IMR-90 (cell line): Measurements from ENCODE around the gene KCNJ1. TPM values are rescaled to one million over a fixed set of nuclear protein-coding genes. Genes with fewer than 3 reads are reported as not detected.

ENCODE experiments used
- ATAC-seq: fragments of 200-7000 bp; cut with Tn5 transposase; 2 replicates; pipeline ENCODE4 v1.9.1; 2020; ENCODE audit warnings: low read depth, mild to moderate bottlenecking, moderate library complexity
- BruUV-seq: library from RNA; stranded (reverse); fragments of 400-500 nt; replicated peaks from 2 replicates; lab custom pipeline; 2021; lab: Mats Ljungman, UMichigan
- CTCF ChIA-PET: fragments of 300-600 bp; formaldehyde crosslinking; extraction: SDS; loops from one replicate; lab custom pipeline; 2021; ENCODE audit warnings: antibody characterized with exemption; lab: Yijun Ruan, JAX
- POLR2A ChIA-PET: fragments of 300-600 bp; sonication (Branson Sonifier 250); formaldehyde crosslinking; loops from one replicate; lab custom pipeline; 2022; ENCODE audit warnings: antibody characterized with exemption; ENCODE audit not compliant: unreplicated experiment; lab: Charles Lee
- DNase-seq: peaks from one replicate; pipeline ENCODE4 v3.0.0; 2013
- H2AFZ ChIP-seq: replicated peaks from 2 replicates; pipeline ENCODE3; 2013; ENCODE audit warnings: low read length, mild to moderate bottlenecking; ENCODE audit not compliant: poor library complexity
- H2AK5ac ChIP-seq: 2 replicates; pipeline ENCODE4 v1.6.1; 2013; ENCODE audit warnings: low read depth, low read length, inconsistent platforms
- H2AK9ac ChIP-seq: replicated peaks from 2 replicates; pipeline ENCODE3; 2013; ENCODE audit warnings: mild to moderate bottlenecking, low read depth, low read length, moderate library complexity; ENCODE audit not compliant: poor library complexity
- H2BK120ac ChIP-seq: 2 replicates; pipeline ENCODE4 v1.6.1; 2013; ENCODE audit warnings: low read depth, low read length, inconsistent platforms
- H2BK15ac ChIP-seq: 3 replicates; pipeline ENCODE4 v1.6.1; 2013; ENCODE audit warnings: low read depth, low read length, inconsistent platforms
- H2BK20ac ChIP-seq: 2 replicates; pipeline ENCODE4 v1.6.1; 2013; ENCODE audit warnings: low read depth, mild to moderate bottlenecking, inconsistent platforms, low read length, moderate library complexity
- H2BK5ac ChIP-seq: 2 replicates; pipeline ENCODE4 v1.6.1; 2013; ENCODE audit warnings: mild to moderate bottlenecking, low read depth, low read length, inconsistent platforms; ENCODE audit not compliant: poor library complexity, severe bottlenecking
- H3K14ac ChIP-seq: replicated peaks from 2 replicates; pipeline ENCODE4 v1.6.1; 2013; ENCODE audit warnings: low read depth, low read length, inconsistent platforms
- H3K18ac ChIP-seq: 2 replicates; pipeline ENCODE4 v1.6.1; 2013; ENCODE audit warnings: low read depth, low read length, control low read depth
- H3K23ac ChIP-seq: 2 replicates; pipeline ENCODE4 v1.6.1; 2013; ENCODE audit warnings: low read depth, low read length, inconsistent platforms
- H3K27ac ChIP-seq: 2 replicates; pipeline ENCODE4 v1.5.1; 2013; ENCODE audit warnings: mild to moderate bottlenecking, control low read depth, low read length; ENCODE audit not compliant: insufficient read depth
- H3K27me3 ChIP-seq: 2 replicates; pipeline ENCODE4 v1.6.1; 2013; ENCODE audit warnings: low read length; ENCODE audit not compliant: control insufficient read depth, insufficient read depth
- H3K36me3 ChIP-seq: 2 replicates; pipeline ENCODE4 v1.6.1; 2013; ENCODE audit warnings: low read length, mixed read lengths; ENCODE audit not compliant: control insufficient read depth, insufficient read depth
- H3K4ac ChIP-seq: 2 replicates; pipeline ENCODE4 v1.6.1; 2013; ENCODE audit warnings: low read depth, low read length, inconsistent platforms
- H3K4me1 ChIP-seq: 2 replicates; pipeline ENCODE4 v1.6.1; 2013; ENCODE audit warnings: low read length, mixed read lengths; ENCODE audit not compliant: control insufficient read depth, insufficient read depth
- H3K4me2 ChIP-seq: 2 replicates; pipeline ENCODE4 v1.6.1; 2013; ENCODE audit warnings: low read depth, mild to moderate bottlenecking, control low read depth, low read length, moderate library complexity
- H3K4me3 ChIP-seq: 2 replicates; pipeline ENCODE4 v1.5.1; 2013; ENCODE audit warnings: low read depth, mild to moderate bottlenecking, control low read depth, low read length, moderate library complexity; ENCODE audit not compliant: insufficient read depth
- H3K56ac ChIP-seq: 2 replicates; pipeline ENCODE4 v1.6.1; 2013; ENCODE audit warnings: low read length, inconsistent platforms; ENCODE audit not compliant: insufficient read depth; ENCODE audit errors: extremely low read depth
- H3K79me1 ChIP-seq, 2 experiments: 2 replicates each; pipeline ENCODE4 v1.6.1; 2013; ENCODE audit warnings: low read length in 2 of 2, inconsistent platforms in 1 of 2, low read depth in 1 of 2
- H3K9ac ChIP-seq: 2 replicates; pipeline ENCODE4 v1.6.1; 2013; ENCODE audit warnings: low read depth, low read length, control low read depth
- H3K9me1 ChIP-seq: 2 replicates; pipeline ENCODE4 v1.6.1; 2013; ENCODE audit warnings: low read length, inconsistent platforms; ENCODE audit not compliant: insufficient read depth
- H3K9me3 ChIP-seq: 2 replicates; pipeline ENCODE4 v1.6.1; 2013; ENCODE audit warnings: low read length; ENCODE audit not compliant: control insufficient read depth, insufficient read depth
- H4K20me1 ChIP-seq: 2 replicates; pipeline ENCODE4 v1.6.1; 2013; ENCODE audit warnings: low read length, inconsistent platforms; ENCODE audit not compliant: insufficient read depth
- H4K5ac ChIP-seq: 2 replicates; pipeline ENCODE4 v1.6.1; 2013; ENCODE audit warnings: mild to moderate bottlenecking, low read depth, low read length, control low read depth
- H4K8ac ChIP-seq, 2 experiments: 2 replicates each; pipeline ENCODE4 v1.6.1; 2013; ENCODE audit warnings: low read depth in 2 of 2, low read length in 2 of 2, control low read depth in 1 of 2, inconsistent platforms in 1 of 2
- H4K91ac ChIP-seq: 2 replicates; pipeline ENCODE4 v1.6.1; 2013; ENCODE audit warnings: low read depth, low read length, inconsistent platforms; ENCODE audit not compliant: insufficient read depth
- BHLHE40 ChIP-seq: fragments of 150-350 bp; IDR thresholded peaks from 2 replicates; pipeline ENCODE4 v1.6.1; 2016; ENCODE audit warnings: mild to moderate bottlenecking, low read depth, low read length
- CHD1 ChIP-seq: IDR thresholded peaks from 2 replicates; pipeline ENCODE4 v1.6.1; 2012; ENCODE audit warnings: low read depth, low read length, improper control_type of control experiment
- FOS ChIP-seq: fragments of 150-350 bp; IDR thresholded peaks from 2 replicates; pipeline ENCODE4 v1.6.1; 2016; ENCODE audit warnings: low read depth, low read length
- MAFK ChIP-seq: IDR thresholded peaks from 2 replicates; pipeline ENCODE4 v1.6.1; 2012; ENCODE audit warnings: low read depth, low read length, improper control_type of control experiment
- MAZ ChIP-seq: IDR thresholded peaks from 2 replicates; pipeline ENCODE4 v1.6.1; 2012; ENCODE audit warnings: low read depth, mild to moderate bottlenecking, low read length, improper control_type of control experiment, moderate library complexity, borderline replicate concordance
- MXI1 ChIP-seq: IDR thresholded peaks from 2 replicates; pipeline ENCODE4 v1.6.1; 2012; ENCODE audit warnings: low read depth, mild to moderate bottlenecking, low read length, moderate library complexity, borderline replicate concordance
- NFE2L2 ChIP-seq: fragments of 150-350 bp; IDR thresholded peaks from 2 replicates; pipeline ENCODE4 v1.6.1; 2016; ENCODE audit warnings: low read depth, mild to moderate bottlenecking, low read length
- POLR2A ChIP-seq: IDR thresholded peaks from 2 replicates; pipeline ENCODE4 v1.6.1; 2012; ENCODE audit warnings: mild to moderate bottlenecking, low read depth, low read length
- RAD21 ChIP-seq: IDR thresholded peaks from 2 replicates; pipeline ENCODE4 v1.6.1; 2012; ENCODE audit warnings: low read length, improper control_type of control experiment
- RCOR1 ChIP-seq: IDR thresholded peaks from 2 replicates; pipeline ENCODE4 v1.6.1; 2012; ENCODE audit warnings: mild to moderate bottlenecking, low read length, improper control_type of control experiment; ENCODE audit not compliant: insufficient replicate concordance
- RFX5 ChIP-seq: IDR thresholded peaks from 2 replicates; pipeline ENCODE4 v1.8.0; 2012; ENCODE audit warnings: low read depth, mild to moderate bottlenecking, low read length, moderate library complexity
- USF2 ChIP-seq: fragments of 150-350 bp; IDR thresholded peaks from 2 replicates; pipeline ENCODE4 v1.6.1; 2017; ENCODE audit warnings: mild to moderate bottlenecking, antibody characterized with exemption, low read length, low read depth
- WGBS, 2 experiments: methylation state at CpG; one replicate each; pipeline versions ENCODE4 v1.1.5 to v1.1.7; 2013; ENCODE audit warnings: missing lambda C conversion rate in 2 of 2; ENCODE audit not compliant: insufficient read length in 1 of 2; ENCODE audit errors: extremely low coverage in 2 of 2; 5-methylcytosine and 5-hydroxymethylcytosine counted together
- dilution Hi-C: fragments of 300-500 bp; cut with HindIII; formaldehyde crosslinking; loops from one replicate; pipeline ENCODE4 v1.14.3; 2018; ENCODE audit warnings: low sequenced_read_pairs; ENCODE audit not compliant: unreplicated experiment
- in situ Hi-C: fragments of 300-500 bp; cut with MboI; formaldehyde crosslinking; loops from 3 replicates; pipeline ENCODE4 v1.14.3; 2019; ENCODE audit warnings: low sequenced_read_pairs, inconsistent platforms, mixed read lengths
- intact Hi-C: fragments of 100-400 bp; cut with micrococcal nuclease; formaldehyde crosslinking; loops from 2 replicates; pipeline ENCODE4 v1.10.0; 2022
- polyA plus RNA-seq, 3 experiments: library from polyadenylated mRNA; depleted of rRNA; stranded (reverse); fragments of >200 nt; gene quantifications; 2 replicates each; pipeline ENCODE4 v1.2.3, GENCODE V29; 2012; ENCODE audit warnings: low replicate concordance in 1 of 3
- total RNA-seq: library from RNA; depleted of rRNA; stranded (reverse); fragments of >200 nt; gene quantifications from 2 replicates; pipeline ENCODE4 v1.2.3, GENCODE V29; 2012
- TF ChIP-seq, protein P1 (sequence below): conservative IDR thresholded peaks from 2 replicates; pipeline ENCODE4 v1.5.1; 2012; ENCODE audit warnings: mild to moderate bottlenecking, low read depth, low read length, improper control_type of control experiment
- TF ChIP-seq, protein P2 (sequence below): fragments of 150-350 bp; IDR thresholded peaks from 2 replicates; pipeline ENCODE4 v1.6.1; 2016; ENCODE audit warnings: low read depth, mild to moderate bottlenecking, low read length, moderate library complexity, borderline replicate concordance

The KCNJ1 gene
- total and polyA plus RNA-seq, 2 of the 4 experiments (the other 2 are of a cell fraction), result not detected

- peak overlapping the region; percentile 76 for H2AK5ac ChIP-seq
- H4K8ac ChIP-seq, result no peak overlapping the region; a peak in 1 of 4 replicates
- dilution Hi-C loops (no loop called here), in situ Hi-C loops (no loop called here), intact Hi-C loops (no loop called here)
- H2BK5ac ChIP-seq, result no peak overlapping the region
- H3K23ac ChIP-seq, result no peak overlapping the region; the same call in 1 of the 2 replicates
- peaks cover 7% of the 10 kb centered on the region; the same call in 1 of the 2 replicates for H3K9me1 ChIP-seq
- H3K79me1 ChIP-seq, result no peaks in the 10 kb centered on the region
- H3K18ac ChIP-seq, result no peak overlapping the region
- no peak overlapping the region for H2AFZ ChIP-seq
- no peaks in the 10 kb centered on the region for H3K9me3 ChIP-seq
- H3K9ac ChIP-seq, result no peak overlapping the region
- peak overlapping the region; percentile 45 for H3K4ac ChIP-seq
- no TSS peak for BruUV-seq
- peak overlapping the region; percentile 23 for H2AK9ac ChIP-seq
- H4K20me1 ChIP-seq, result no peaks in the 10 kb centered on the region
- DNase-seq (no peak), ATAC-seq (no peak)
- ChIA-PET CTCF (interaction anchor here (0.9 to 1.1 kb wide), 4 partner anchors 20 to 50 kb away, joined by 3 to 6 read pairs (median 3); no protein-coding TSS in a partner anchor), POLR2A (no interaction called here)
- H3K36me3 ChIP-seq, result no peaks in the 10 kb centered on the region
- H3K56ac ChIP-seq, result no peak overlapping the region; the same call in 1 of the 2 replicates
- H3K14ac ChIP-seq, result no peak overlapping the region
- 90% methylated on average over 2 of the region's 8 CpGs; no CpG with 5 or more reads in 1 of the 2 experiments for WGBS, 2 experiments
- no peak overlapping the region; the same call in 1 of the 2 replicates for H3K4me2 ChIP-seq
- H2BK15ac ChIP-seq, result 0 out of 3 replicates have a peak overlapping the region, but pooled peaks have one; percentile 21
- no peak overlapping the region for H3K4me3 ChIP-seq
- peak overlapping the region; percentile 54; the same call in 1 of the 2 replicates for H4K91ac ChIP-seq
- 0 out of 2 replicates have a peak overlapping the region, but pooled peaks have one; percentile 14 for H4K5ac ChIP-seq
- H2BK20ac ChIP-seq, result peak overlapping the region; percentile 70
- peaks cover 33% of the 10 kb centered on the region for H3K4me1 ChIP-seq
- H3K27me3 ChIP-seq, result no peaks in the 10 kb centered on the region
- peak overlapping the region; percentile 67 for H2BK120ac ChIP-seq
- no peak overlapping the region for H3K27ac ChIP-seq
- TF ChIP-seq NFE2L2 (no peak), BHLHE40 (no peak), RCOR1 (no peak), FOS (no peak), RAD21 (no peak), MAZ (no peak), RFX5 (no peak), MAFK (no peak), CHD1 (no peak), POLR2A (no peak), USF2 (no peak), MXI1 (no peak)
- TF ChIP-seq, protein P1, sequence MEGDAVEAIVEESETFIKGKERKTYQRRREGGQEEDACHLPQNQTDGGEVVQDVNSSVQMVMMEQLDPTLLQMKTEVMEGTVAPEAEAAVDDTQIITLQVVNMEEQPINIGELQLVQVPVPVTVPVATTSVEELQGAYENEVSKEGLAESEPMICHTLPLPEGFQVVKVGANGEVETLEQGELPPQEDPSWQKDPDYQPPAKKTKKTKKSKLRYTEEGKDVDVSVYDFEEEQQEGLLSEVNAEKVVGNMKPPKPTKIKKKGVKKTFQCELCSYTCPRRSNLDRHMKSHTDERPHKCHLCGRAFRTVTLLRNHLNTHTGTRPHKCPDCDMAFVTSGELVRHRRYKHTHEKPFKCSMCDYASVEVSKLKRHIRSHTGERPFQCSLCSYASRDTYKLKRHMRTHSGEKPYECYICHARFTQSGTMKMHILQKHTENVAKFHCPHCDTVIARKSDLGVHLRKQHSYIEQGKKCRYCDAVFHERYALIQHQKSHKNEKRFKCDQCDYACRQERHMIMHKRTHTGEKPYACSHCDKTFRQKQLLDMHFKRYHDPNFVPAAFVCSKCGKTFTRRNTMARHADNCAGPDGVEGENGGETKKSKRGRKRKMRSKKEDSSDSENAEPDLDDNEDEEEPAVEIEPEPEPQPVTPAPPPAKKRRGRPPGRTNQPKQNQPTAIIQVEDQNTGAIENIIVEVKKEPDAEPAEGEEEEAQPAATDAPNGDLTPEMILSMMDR, result no peak
- TF ChIP-seq, protein P2, sequence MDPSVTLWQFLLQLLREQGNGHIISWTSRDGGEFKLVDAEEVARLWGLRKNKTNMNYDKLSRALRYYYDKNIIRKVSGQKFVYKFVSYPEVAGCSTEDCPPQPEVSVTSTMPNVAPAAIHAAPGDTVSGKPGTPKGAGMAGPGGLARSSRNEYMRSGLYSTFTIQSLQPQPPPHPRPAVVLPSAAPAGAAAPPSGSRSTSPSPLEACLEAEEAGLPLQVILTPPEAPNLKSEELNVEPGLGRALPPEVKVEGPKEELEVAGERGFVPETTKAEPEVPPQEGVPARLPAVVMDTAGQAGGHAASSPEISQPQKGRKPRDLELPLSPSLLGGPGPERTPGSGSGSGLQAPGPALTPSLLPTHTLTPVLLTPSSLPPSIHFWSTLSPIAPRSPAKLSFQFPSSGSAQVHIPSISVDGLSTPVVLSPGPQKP, result no peak
These were observed 39.3 kb upstream of the KCNJ1 start for GRCh38 chr11:128906185-128907050.
